Small intestine (tissue), 7 donors: ENCODE data around the gene HABP4. TPM values are rescaled to one million over a fixed set of nuclear protein-coding genes. Genes with fewer than 3 reads are reported as not detected.

Experiments used
- DNase-seq, 2 donors: peaks; one replicate each; pipeline versions ENCODE4 v3.0.0 to v3.0.0-alpha.2; 2013
- FAIRE-seq: peaks from 2 replicates; lab custom pipeline; 2012; peaks lifted over from hg19 to GRCh38; lab: Jason Lieb, UNC
- H3K27ac ChIP-seq, 3 donors: one replicate each; pipeline ENCODE4 v1.5.1; 2013; ENCODE audit warnings: low read length in 2 of 3, mild to moderate bottlenecking in 2 of 3, control low read depth in 1 of 3, inconsistent platforms in 1 of 3, low read depth in 1 of 3, moderate library complexity in 1 of 3
- H3K27me3 ChIP-seq, 3 donors: one replicate each; pipeline ENCODE4 v1.6.1; 2013; ENCODE audit warnings: low read length in 3 of 3, inconsistent platforms in 1 of 3; ENCODE audit not compliant: control insufficient read depth in 3 of 3, insufficient read depth in 3 of 3
- H3K36me3 ChIP-seq, 3 donors: one replicate each; pipeline ENCODE4 v1.6.1; 2013; ENCODE audit warnings: low read length in 3 of 3, inconsistent platforms in 1 of 3, low read depth in 1 of 3, mild to moderate bottlenecking in 1 of 3, moderate library complexity in 1 of 3; ENCODE audit not compliant: control insufficient read depth in 3 of 3, insufficient read depth in 2 of 3
- H3K4me1 ChIP-seq, 3 donors: one replicate each; pipeline ENCODE4 v1.6.1; 2013; ENCODE audit warnings: low read length in 2 of 3, inconsistent platforms in 1 of 3, low read depth in 1 of 3, mild to moderate bottlenecking in 1 of 3, moderate library complexity in 1 of 3; ENCODE audit not compliant: control insufficient read depth in 3 of 3, insufficient read depth in 2 of 3
- H3K4me3 ChIP-seq, 3 donors: one replicate each; pipeline ENCODE4 v1.5.1; 2013; ENCODE audit warnings: low read length in 3 of 3, control low read depth in 1 of 3, inconsistent platforms in 1 of 3, low read depth in 1 of 3, mild to moderate bottlenecking in 1 of 3, moderate library complexity in 1 of 3
- H3K9me3 ChIP-seq, 2 donors: one replicate each; pipeline ENCODE4 v1.6.1; 2013; ENCODE audit warnings: low read depth in 1 of 2, low read length in 1 of 2; ENCODE audit not compliant: control insufficient read depth in 2 of 2, insufficient read depth in 1 of 2
- WGBS, 3 donors: extraction: QIAGEN DNeasy Blood & Tissue Kit; methylation state at CpG; one replicate each; pipeline ENCODE4 v1.1.7; 2013; 5-methylcytosine and 5-hydroxymethylcytosine counted together
- polyA plus RNA-seq, 4 donors: library from polyadenylated mRNA; stranded (reverse) in 3 of 4; unstranded in 1 of 4; fragments of 200-250 nt in 3 of 4; fragments of 120-200 nt in 1 of 4; gene quantifications; one replicate each; pipeline versions ENCODE4 v1.2.1 to v1.2.3, GENCODE V29; 2013
- donor health status: healthy with polysubstance abuse.
- donor health status: control.
- donor health status: control.
- donor health status: Bipolar disorder and iron deficiency.
- donor health status: healthy.

Gene HABP4
- polyA plus RNA-seq, 4 donors = 1.1 to 7.9 (median 4.1) TPM

GRCh38 chr9:96458226-96458625, 8.3 kb downstream of the HABP4 start:
- peaks cover 0 to 2% (median 2%) of the 10 kb centered on the region in 3 donors for H3K36me3 ChIP-seq
- no peaks in the 10 kb centered on the region for H3K4me1 ChIP-seq
- 94 to 96% (median 94%) methylated on average over 8 of the region's 8 CpGs for WGBS, 3 donors

GRCh38 chr9:96459268-96460007, 9.5 kb downstream of the HABP4 start:
- Histone ChIP-seq H3K4me3 (no peak overlapping the region), H3K27ac (no peak overlapping the region), H3K9me3 (no peaks in the 10 kb centered on the region), H3K36me3 (peaks cover 0 to 2% (median 2%) of the 10 kb centered on the region in 3 donors), H3K4me1 (no peaks in the 10 kb centered on the region), H3K27me3 (no peaks in the 10 kb centered on the region)
- WGBS, 3 donors = 96 to 97% (median 97%) methylated on average over 7 of the region's 7 CpGs
- no peak for DNase-seq
- FAIRE-seq = no peak

More at GRCh38 chr9:96458226-96458625, 8.3 kb downstream of the HABP4 start:
- H3K4me3 ChIP-seq = no peak overlapping the region
- DNase-seq = no peak
- FAIRE-seq = no peak
- H3K27me3 ChIP-seq = no peaks in the 10 kb centered on the region
- no peak overlapping the region for H3K27ac ChIP-seq
- H3K9me3 ChIP-seq = no peaks in the 10 kb centered on the region

DNA sequence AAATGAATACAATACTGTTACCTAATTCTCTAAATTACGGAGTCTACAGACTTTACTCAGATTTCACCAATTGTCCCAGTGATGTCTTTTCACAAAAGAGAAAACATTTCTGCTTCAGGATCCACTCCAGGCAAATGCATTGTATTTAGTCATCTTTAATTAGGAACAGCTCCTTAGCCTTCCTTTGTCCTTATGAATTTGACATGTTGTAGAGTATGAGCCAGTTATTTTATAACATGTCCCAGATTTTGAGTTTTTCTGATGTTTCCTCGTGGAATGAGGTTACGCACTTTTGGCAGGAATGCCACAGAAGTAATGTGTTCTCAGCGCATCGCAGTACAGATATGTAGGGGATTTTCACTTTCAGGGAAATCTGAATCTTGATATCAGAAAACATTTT, 10.5 kb downstream of the HABP4 start:
- Histone ChIP-seq H3K27ac (no peak overlapping the region), H3K36me3 (peaks cover 0 to 2% (median 2%) of the 10 kb centered on the region in 3 donors), H3K27me3 (no peaks in the 10 kb centered on the region), H3K9me3 (no peaks in the 10 kb centered on the region), H3K4me3 (no peak overlapping the region), H3K4me1 (no peaks in the 10 kb centered on the region)
- WGBS, 3 donors = 92 to 93% (median 92%) methylated on average over 5 of the region's 5 CpGs
- FAIRE-seq = no peak
- DNase-seq = no peak

DNA sequence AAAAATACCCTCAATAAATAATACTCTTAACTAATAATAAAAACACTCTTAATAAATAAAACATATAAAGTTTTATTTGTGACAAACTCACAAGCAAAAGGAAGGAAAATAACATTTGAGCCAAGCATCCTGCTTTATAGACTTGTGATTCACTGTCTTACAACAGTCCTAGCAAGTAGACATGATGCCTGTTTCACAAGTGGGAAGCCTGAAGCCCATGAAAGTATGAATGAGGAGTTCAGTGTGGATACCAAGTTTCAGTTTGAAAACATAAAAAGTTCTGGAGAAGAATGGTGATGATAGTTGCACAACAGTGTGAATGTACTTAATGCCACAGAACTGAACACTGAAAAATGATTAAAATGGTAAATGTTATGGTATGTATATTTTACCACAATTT, 10.9 kb downstream of the HABP4 start:
- DNase-seq (no peak), FAIRE-seq (no peak)
- H3K36me3 ChIP-seq = peaks cover 0 to 2% (median 2%) of the 10 kb centered on the region in 3 donors
- no peaks in the 10 kb centered on the region for H3K9me3 ChIP-seq
- H3K27ac ChIP-seq = no peak overlapping the region
- H3K4me3 ChIP-seq = no peak overlapping the region
- no peaks in the 10 kb centered on the region for H3K27me3 ChIP-seq
- H3K4me1 ChIP-seq = no peaks in the 10 kb centered on the region

DNA sequence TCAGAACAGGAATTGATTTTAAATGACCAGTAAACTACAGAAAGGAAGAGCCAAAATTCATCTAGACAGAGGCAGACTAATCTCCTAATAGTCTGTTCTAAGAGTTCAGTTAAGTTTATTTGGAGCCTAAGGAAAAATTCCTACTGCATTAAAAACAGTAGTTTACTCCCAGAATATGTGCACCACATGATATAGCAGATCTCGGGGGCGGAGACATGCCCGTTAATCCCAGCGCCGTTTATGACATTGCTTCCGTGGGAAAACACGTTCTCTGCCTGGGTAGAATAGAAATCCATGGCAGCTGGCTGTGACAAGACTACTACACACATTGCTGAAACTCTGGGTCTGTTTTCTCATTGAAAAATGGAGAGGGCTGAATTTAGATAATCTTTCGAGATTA, 11.4 kb downstream of the HABP4 start:
- FAIRE-seq (no peak), DNase-seq (no peak)
- Histone ChIP-seq H3K4me1 (no peaks in the 10 kb centered on the region), H3K27me3 (no peaks in the 10 kb centered on the region), H3K9me3 (no peaks in the 10 kb centered on the region), H3K27ac (no peak overlapping the region), H3K36me3 (peaks cover 0 to 2% (median 2%) of the 10 kb centered on the region in 3 donors), H3K4me3 (no peak overlapping the region)
- 59 to 83% (median 68%) methylated on average over 8 of the region's 8 CpGs for WGBS, 3 donors

DNA sequence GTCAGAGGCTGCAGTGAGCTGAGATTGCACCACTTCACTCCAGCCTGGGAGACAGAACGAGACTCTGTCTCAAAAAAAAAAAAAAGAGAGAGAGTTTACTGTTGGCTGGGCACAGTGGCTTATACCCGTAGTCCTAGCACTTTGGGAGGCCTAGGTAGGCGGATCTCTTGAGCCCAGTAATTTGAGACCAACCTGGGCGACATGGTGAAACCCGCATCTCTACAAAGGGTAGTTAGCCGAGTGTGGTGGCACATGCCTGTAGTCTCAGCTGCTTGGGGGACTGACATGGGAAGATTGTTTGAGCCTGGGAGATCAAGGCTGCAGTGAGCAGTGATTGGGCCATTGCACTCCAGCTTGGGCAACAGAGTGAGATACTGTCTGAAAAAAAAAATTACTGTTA, 12.6 kb downstream of the HABP4 start:
- Histone ChIP-seq H3K27ac (no peak overlapping the region), H3K9me3 (no peaks in the 10 kb centered on the region), H3K4me3 (no peak overlapping the region), H3K4me1 (no peaks in the 10 kb centered on the region), H3K36me3 (peaks cover 0 to 2% (median 2%) of the 10 kb centered on the region in 3 donors), H3K27me3 (no peaks in the 10 kb centered on the region)
- DNase-seq (no peak), FAIRE-seq (no peak)
- 94 to 96% (median 96%) methylated on average over 6 of the region's 6 CpGs for WGBS, 3 donors

GRCh38 chr9:96464426-96464825, 14.5 kb downstream of the HABP4 start:
- WGBS, 3 donors = 87 to 88% (median 87%) methylated on average over 6 of the region's 6 CpGs
- peaks cover 0 to 4% (median 3%) of the 10 kb centered on the region in 3 donors for H3K36me3 ChIP-seq
- no peak overlapping the region for H3K27ac ChIP-seq
- H3K4me3 ChIP-seq = no peak overlapping the region
- H3K27me3 ChIP-seq = no peaks in the 10 kb centered on the region
- DNase-seq (no peak), FAIRE-seq (no peak)
- H3K9me3 ChIP-seq = no peaks in the 10 kb centered on the region
- no peaks in the 10 kb centered on the region for H3K4me1 ChIP-seq

DNA sequence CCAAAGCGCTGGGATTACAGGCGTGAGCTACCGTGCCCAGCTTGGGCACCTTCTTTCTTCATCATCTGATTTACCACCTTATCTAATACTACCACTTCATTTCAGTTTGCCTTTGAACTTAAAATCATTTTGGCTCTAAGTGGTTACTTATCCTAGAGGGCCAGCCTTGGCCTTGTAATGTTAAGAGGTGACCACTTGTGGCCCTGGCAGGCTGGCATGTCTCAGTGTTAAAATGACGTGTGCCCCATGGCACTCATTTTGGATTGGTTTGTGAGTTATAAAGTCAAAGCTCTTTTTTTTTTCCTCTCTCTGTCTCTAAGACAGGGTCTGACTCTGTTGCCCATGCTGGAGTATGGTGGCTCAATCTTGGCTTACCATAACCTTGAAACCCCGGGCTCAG, 17.8 kb downstream of the HABP4 start:
- H3K36me3 ChIP-seq = peaks cover 0 to 13% (median 2%) of the 10 kb centered on the region in 3 donors
- H3K4me1 ChIP-seq = no peaks in the 10 kb centered on the region
- no peak overlapping the region for H3K27ac ChIP-seq
- WGBS, 3 donors = 95 to 99% (median 96%) methylated on average over 5 of the region's 5 CpGs
- FAIRE-seq = no peak
- DNase-seq = no peak
- H3K9me3 ChIP-seq = no peaks in the 10 kb centered on the region
- no peaks in the 10 kb centered on the region for H3K27me3 ChIP-seq
- no peak overlapping the region for H3K4me3 ChIP-seq

GRCh38 chr9:96476013-96476412, 26.0 kb downstream of the HABP4 start:
- WGBS, 3 donors = 79 to 91% (median 79%) methylated on average over 4 of the region's 4 CpGs
- Histone ChIP-seq H3K9me3 (no peaks in the 10 kb centered on the region), H3K36me3 (peaks cover 0 to 9% (median 1%) of the 10 kb centered on the region in 3 donors), H3K4me1 (no peaks in the 10 kb centered on the region), H3K27ac (no peak overlapping the region), H3K27me3 (no peaks in the 10 kb centered on the region), H3K4me3 (no peak overlapping the region)
- no peak for DNase-seq
- no peak for FAIRE-seq
